Peyer's patch (tissue), 4 donors: ENCODE results near the gene NONO.
A peak's percentile ranks its signal among the peaks of the same experiment; 100 is the strongest.

Source experiments
- CTCF ChIP-seq, 6 experiments: fragments of 450-650 bp in 4 of 6; fragments of 200-600 bp in 2 of 6; sonication (generic) in 1 of 6; IDR thresholded peaks; one replicate each; pipeline ENCODE4 v1.5.1; 2017 to 2019; ENCODE audit warnings: antibody characterized with exemption in 6 of 6, mild to moderate bottlenecking in 3 of 6, moderate library complexity in 1 of 6
- POLR2A ChIP-seq, 2 donors: fragments of 450-650 bp; IDR thresholded peaks; one replicate each; pipeline ENCODE4 v1.5.1; 2017; ENCODE audit warnings: antibody characterized with exemption in 2 of 2, mild to moderate bottlenecking in 2 of 2, moderate library complexity in 2 of 2

GRCh38 chrX:71283403-71284143 is at the start of gene NONO:
- TF ChIP-seq CTCF (IDR thresholded peaks at IDR 0.05) (no peak), POLR2A (IDR thresholded peaks at IDR 0.05) (peak; percentile 52 to 70)
